K562 (cell line): ENCODE results near the gene DNAI7. TPM values are rescaled to one million over a fixed set of nuclear protein-coding genes. Genes with fewer than 3 reads are reported as not detected.

ENCODE experiments used
- ATAC-seq: fragments of 200-7000 bp; cut with Tn5 transposase; 3 replicates; pipeline ENCODE4 v1.9.1; 2020; ENCODE audit warnings: moderate library complexity
- BruUV-seq: library from RNA; stranded (reverse); fragments of 400-500 nt; replicated peaks from 2 replicates; lab custom pipeline; 2021; lab: Mats Ljungman, UMichigan
- CTCF ChIA-PET: fragments of 300-600 bp; formaldehyde crosslinking; extraction: SDS; loops from one replicate; lab custom pipeline; 2021; ENCODE audit warnings: low intra/inter-chr PET ratio; lab: Yijun Ruan, JAX
- POLR2A ChIA-PET: fragments of 300-600, 350-650 bp; sonication (Branson Sonifier 250); formaldehyde crosslinking; extraction: SDS; loops from one replicate; lab custom pipeline; 2021; ENCODE audit warnings: antibody characterized with exemption, inconsistent platforms; lab: Yijun Ruan, JAX
- DNase-seq, 4 experiments: peaks; one replicate each; pipeline versions ENCODE4 v3.0.0 to v3.0.0-alpha.2; 2011 to 2018; ENCODE audit warnings: low spot score in 3 of 4, mixed read lengths in 3 of 4; ENCODE audit errors: extremely low read depth in 1 of 4
- FAIRE-seq: peaks from 2 replicates; lab custom pipeline; 2011; peaks lifted over from hg19 to GRCh38; lab: Jason Lieb, UNC
- H2AFZ ChIP-seq: 2 replicates; pipeline ENCODE4 v1.6.0; 2011; ENCODE audit warnings: low read depth, low read length, control low read depth, inconsistent platforms
- H3K27ac ChIP-seq: fragments of 200-600 bp; 3 replicates; pipeline ENCODE4 v1.8.0; 2011; ENCODE audit warnings: low read depth, mild to moderate bottlenecking, control low read depth, inconsistent platforms, low read length, moderate library complexity, mixed read lengths; ENCODE audit errors: extremely low read depth
- H3K27me3 ChIP-seq, 2 experiments: fragments of 300-600 bp in 1 of 2; 2 replicates in 1 of 2; 3 replicates in 1 of 2; pipeline versions ENCODE4 v1.6.0 to v1.8.0; 2011; ENCODE audit warnings: inconsistent platforms in 2 of 2, low read length in 2 of 2, mild to moderate bottlenecking in 1 of 2, mixed read lengths in 1 of 2, moderate library complexity in 1 of 2; ENCODE audit not compliant: control insufficient read depth in 2 of 2, insufficient read depth in 2 of 2
- H3K36me3 ChIP-seq: fragments of 300-600 bp; 3 replicates; pipeline ENCODE4 v1.8.0; 2011; ENCODE audit warnings: mild to moderate bottlenecking, low read length, inconsistent platforms; ENCODE audit not compliant: control insufficient read depth, insufficient read depth
- H3K4me1 ChIP-seq, 2 experiments: fragments of 200-600 bp in 1 of 2; replicated peaks in 1 of 2; 2 replicates in 1 of 2; 3 replicates in 1 of 2; pipeline versions ENCODE4 v1.5.1 to v1.8.0; 2011; ENCODE audit warnings: inconsistent platforms in 2 of 2, low read length in 2 of 2, mild to moderate bottlenecking in 1 of 2, mixed read lengths in 1 of 2, moderate library complexity in 1 of 2; ENCODE audit not compliant: control insufficient read depth in 2 of 2, insufficient read depth in 2 of 2
- H3K4me2 ChIP-seq: 2 replicates; pipeline ENCODE4 v1.6.1; 2011; ENCODE audit warnings: low read length, control low read depth, inconsistent platforms, mixed read lengths; ENCODE audit not compliant: insufficient read depth
- H3K4me3 ChIP-seq: fragments of 200-600 bp; sonication (generic), shearing (Covaris generic); 2 replicates; pipeline ENCODE4 v1.5.1; 2016; ENCODE audit warnings: control low read depth, inconsistent platforms
- H3K79me2 ChIP-seq: fragments of 200-600 bp; 3 replicates; pipeline ENCODE4 v1.8.0; 2011; ENCODE audit warnings: low read length, inconsistent platforms; ENCODE audit not compliant: control insufficient read depth, insufficient read depth
- H3K9ac ChIP-seq, 2 experiments: 2 replicates each; pipeline versions ENCODE4 v1.6.0 to v1.6.1; 2011; ENCODE audit warnings: low read depth in 2 of 2, low read length in 2 of 2, control low read depth in 1 of 2, inconsistent platforms in 1 of 2, mild to moderate bottlenecking in 1 of 2, mixed read lengths in 1 of 2; ENCODE audit not compliant: insufficient read depth in 1 of 2
- H3K9me1 ChIP-seq: one replicate; pipeline ENCODE4 v1.6.0; 2011; ENCODE audit warnings: inconsistent platforms, mild to moderate bottlenecking, low read length, moderate library complexity; ENCODE audit not compliant: control insufficient read depth, insufficient read depth
- H3K9me3 ChIP-seq: replicated peaks from 2 replicates; pipeline ENCODE4 v1.5.1; 2011; ENCODE audit warnings: low read depth, low read length, inconsistent platforms; ENCODE audit not compliant: control insufficient read depth, insufficient read depth
- H4K20me1 ChIP-seq: replicated peaks from 2 replicates; pipeline ENCODE4 v1.6.1; 2011; ENCODE audit warnings: low read length, inconsistent platforms, mixed read lengths; ENCODE audit not compliant: control insufficient read depth, insufficient read depth
- DDX20 ChIP-seq: fragments of 450-650 bp; IDR thresholded peaks from 2 replicates; pipeline ENCODE4 v1.6.1; 2016; ENCODE audit warnings: missing genetic modification characterization, low read depth, mild to moderate bottlenecking, missing compliant biosample characterization, moderate library complexity
- HEY1 ChIP-seq: fragments of 250-450 bp; sonication (Bioruptor Pico); IDR thresholded peaks from 2 replicates; pipeline ENCODE4 v1.5.0; 2020; ENCODE audit warnings: mild to moderate bottlenecking, moderate library complexity, borderline replicate concordance
- JUND ChIP-seq, 2 experiments: IDR thresholded peaks; 2 replicates in 1 of 2; 3 replicates in 1 of 2; pipeline ENCODE4 v1.6.1; 2011; ENCODE audit warnings: borderline replicate concordance in 2 of 2, low read depth in 2 of 2, low read length in 2 of 2, improper control_type of control experiment in 1 of 2, missing biosample characterization in 1 of 2, missing genetic modification characterization in 1 of 2, missing genetic modification reagents in 1 of 2
- MECOM ChIP-seq: fragments of 250-450 bp; sonication (Bioruptor Pico); IDR thresholded peaks from 2 replicates; pipeline ENCODE4 v1.8.0; 2022; ENCODE audit warnings: inconsistent platforms
- PHB2 ChIP-seq: fragments of 450-650 bp; IDR thresholded peaks from 2 replicates; pipeline ENCODE4 v1.6.1; 2017; ENCODE audit warnings: low read depth
- SRSF1 ChIP-seq: fragments of 200-400 bp; formaldehyde crosslinking; IDR thresholded peaks from 2 replicates; pipeline ENCODE4 v1.6.1; 2017; ENCODE audit warnings: mild to moderate bottlenecking, low read depth, low read length, moderate library complexity
- ZNF23 ChIP-seq: fragments of 250-450 bp; sonication (Bioruptor Pico); IDR thresholded peaks from 2 replicates; pipeline ENCODE4 v1.4.0; 2020; ENCODE audit warnings: mild to moderate bottlenecking
- ZNF384 ChIP-seq: IDR thresholded peaks from 2 replicates; pipeline ENCODE4 v1.6.1; 2012; ENCODE audit warnings: low read depth, low read length, improper control_type of control experiment
- ZNF778 ChIP-seq: fragments of 450-650 bp; formaldehyde crosslinking; IDR thresholded peaks from 2 replicates; pipeline ENCODE4 v1.4.0; 2020; ENCODE audit warnings: mild to moderate bottlenecking, moderate library complexity
- WGBS: fragments of 100-300 bp; shearing (Covaris generic); methylation state at CpG from one replicate; pipeline ENCODE4 v1.1.6; 2016; ENCODE audit warnings: low coverage, mixed read lengths; ENCODE audit not compliant: insufficient coverage; ENCODE audit errors: missing lambda C conversion rate; 5-methylcytosine and 5-hydroxymethylcytosine counted together
- in situ Hi-C: fragments of 300-500 bp; cut with MboI; formaldehyde crosslinking; loops from 4 replicates; pipeline ENCODE4 v1.15.0; 2018; ENCODE audit warnings: inconsistent platforms, mixed read lengths
- intact Hi-C: fragments of 100-400 bp; cut with micrococcal nuclease; formaldehyde crosslinking; loops from 2 replicates; pipeline ENCODE4 v1.14.2; 2022
- polyA plus RNA-seq, 8 experiments: library from polyadenylated mRNA; depleted of rRNA in 4 of 8; stranded (reverse) in 5 of 8; unstranded in 3 of 8; fragments of >200 nt; fragmentation: Nextera tagmentation in 2 of 8; fragmentation: Illumina TruSeq in 1 of 8; extraction: Ambion mirVana in 2 of 8; extraction: Trizol in 1 of 8; gene quantifications; 2 replicates each; pipeline versions ENCODE4 v1.2.1 to v1.2.3, GENCODE V29; 2011 to 2014; ENCODE audit warnings: inconsistent platforms in 1 of 8, missing spikeins in 1 of 8
- total RNA-seq, 7 experiments: library from RNA; depleted of rRNA in 6 of 7; stranded (reverse); fragments of >200 nt in 6 of 7; fragmentation: Illumina TruSeq in 2 of 7; extraction: Trizol in 2 of 7; gene quantifications; 2 replicates each; pipeline versions ENCODE4 v1.2.1 to v1.2.3, GENCODE V29; 2011 to 2021; ENCODE audit warnings: low replicate concordance in 1 of 7
- TF ChIP-seq, protein P1 (sequence below): conservative IDR thresholded peaks from 2 replicates; pipeline ENCODE4 v1.6.1; 2011; ENCODE audit warnings: low read depth, mild to moderate bottlenecking, low read length; ENCODE audit not compliant: control insufficient read depth
- TF ChIP-seq, protein P2 (sequence below): sonication (generic); formaldehyde crosslinking; IDR thresholded peaks from 2 replicates; pipeline ENCODE4 v1.8.0; 2022; ENCODE audit warnings: mild to moderate bottlenecking, missing genetic modification reagents
- TF ChIP-seq, protein P3 (sequence below): fragments of 450-650 bp; formaldehyde crosslinking; IDR thresholded peaks from 2 replicates; pipeline ENCODE4 v1.4.0; 2020; ENCODE audit warnings: mild to moderate bottlenecking, moderate library complexity
- TF ChIP-seq, protein P4 (sequence below): fragments of 250-450 bp; sonication (Bioruptor Pico); IDR thresholded peaks from 2 replicates; pipeline ENCODE4 v1.8.0; 2021; ENCODE audit warnings: mild to moderate bottlenecking, moderate library complexity

DNAI7 gene
- total and polyA plus RNA-seq, 9 of the 15 experiments (the other 6 are each of a cell fraction or from before 2014, with no cell fraction given) = 0.06 to 0.76 (median 0.17) TPM; not detected in 1

DNA sequence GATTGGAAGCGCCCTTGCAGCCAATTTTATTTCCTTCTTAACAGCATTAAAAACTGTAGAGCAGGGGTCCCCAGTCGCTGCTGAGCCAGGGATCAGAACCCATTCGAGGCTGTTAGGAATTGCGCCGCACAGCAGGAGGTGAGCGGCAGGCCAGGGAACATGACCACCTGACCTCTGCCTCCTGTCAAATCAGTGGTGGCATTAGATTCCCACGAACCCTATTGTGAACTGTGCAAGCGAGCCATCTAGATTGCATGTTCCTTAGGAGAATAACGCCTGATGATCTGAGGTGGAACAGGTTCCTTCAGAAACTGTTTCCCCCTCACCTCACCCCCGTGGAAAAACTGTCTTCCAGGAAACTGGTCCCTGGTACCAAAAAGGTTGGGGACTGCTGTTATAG lies 107.4 kb downstream of the DNAI7 start (continued):
- no peak for TF ChIP-seq HEY1 (CRISPR knock-in tag)
- no peak for TF ChIP-seq ZNF23
- TF ChIP-seq SRSF1 = no peak
- TF ChIP-seq, protein P1, sequence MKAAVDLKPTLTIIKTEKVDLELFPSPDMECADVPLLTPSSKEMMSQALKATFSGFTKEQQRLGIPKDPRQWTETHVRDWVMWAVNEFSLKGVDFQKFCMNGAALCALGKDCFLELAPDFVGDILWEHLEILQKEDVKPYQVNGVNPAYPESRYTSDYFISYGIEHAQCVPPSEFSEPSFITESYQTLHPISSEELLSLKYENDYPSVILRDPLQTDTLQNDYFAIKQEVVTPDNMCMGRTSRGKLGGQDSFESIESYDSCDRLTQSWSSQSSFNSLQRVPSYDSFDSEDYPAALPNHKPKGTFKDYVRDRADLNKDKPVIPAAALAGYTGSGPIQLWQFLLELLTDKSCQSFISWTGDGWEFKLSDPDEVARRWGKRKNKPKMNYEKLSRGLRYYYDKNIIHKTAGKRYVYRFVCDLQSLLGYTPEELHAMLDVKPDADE = no peak

DNA sequence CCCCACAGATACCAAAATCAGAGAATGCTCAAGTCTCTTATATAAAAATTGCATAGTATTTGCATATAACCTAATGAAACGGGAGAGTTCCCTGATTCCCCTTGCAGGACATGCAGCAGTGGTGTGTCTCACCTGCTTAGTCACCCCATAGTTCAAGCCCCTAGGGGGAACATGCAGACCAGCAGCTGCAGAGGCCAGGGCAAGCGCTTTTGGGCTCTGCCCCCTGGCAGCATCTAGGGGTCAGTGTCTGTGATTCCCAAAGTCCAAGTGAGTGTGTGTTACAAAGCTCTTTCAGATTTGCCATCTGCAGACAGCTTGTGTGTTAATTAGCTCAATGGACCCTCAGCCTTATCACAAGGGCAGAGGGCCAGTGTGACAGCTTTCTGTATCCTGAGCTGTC lies 110.1 kb downstream of the DNAI7 start:
- intact Hi-C loops (no loop called here), in situ Hi-C loops (no loop called here)
- Histone ChIP-seq H3K9me3 (no peaks in the 10 kb centered on the region), H3K27ac (no peak overlapping the region), H3K79me2 (no peaks in the 10 kb centered on the region), H3K9ac (no peak overlapping the region), H2AFZ (no peak overlapping the region), H3K4me3 (no peak overlapping the region), H3K9me1 (no peaks in the 10 kb centered on the region), H3K4me1 (no peaks in the 10 kb centered on the region), H3K27me3 (peaks cover 0 to 6% of the 10 kb centered on the region in 2 experiments; a peak in 3 of 5 replicates), H3K4me2 (no peak overlapping the region), H4K20me1 (no peaks in the 10 kb centered on the region), H3K36me3 (no peaks in the 10 kb centered on the region)
- ATAC-seq = no peak
- ChIA-PET CTCF (no interaction called here), POLR2A (no interaction called here)
- 5% methylated on average over 2 of the region's 2 CpGs for WGBS
- DNase-seq = no peak
- BruUV-seq = no TSS peak
- no peak for FAIRE-seq
- TF ChIP-seq, protein P2, sequence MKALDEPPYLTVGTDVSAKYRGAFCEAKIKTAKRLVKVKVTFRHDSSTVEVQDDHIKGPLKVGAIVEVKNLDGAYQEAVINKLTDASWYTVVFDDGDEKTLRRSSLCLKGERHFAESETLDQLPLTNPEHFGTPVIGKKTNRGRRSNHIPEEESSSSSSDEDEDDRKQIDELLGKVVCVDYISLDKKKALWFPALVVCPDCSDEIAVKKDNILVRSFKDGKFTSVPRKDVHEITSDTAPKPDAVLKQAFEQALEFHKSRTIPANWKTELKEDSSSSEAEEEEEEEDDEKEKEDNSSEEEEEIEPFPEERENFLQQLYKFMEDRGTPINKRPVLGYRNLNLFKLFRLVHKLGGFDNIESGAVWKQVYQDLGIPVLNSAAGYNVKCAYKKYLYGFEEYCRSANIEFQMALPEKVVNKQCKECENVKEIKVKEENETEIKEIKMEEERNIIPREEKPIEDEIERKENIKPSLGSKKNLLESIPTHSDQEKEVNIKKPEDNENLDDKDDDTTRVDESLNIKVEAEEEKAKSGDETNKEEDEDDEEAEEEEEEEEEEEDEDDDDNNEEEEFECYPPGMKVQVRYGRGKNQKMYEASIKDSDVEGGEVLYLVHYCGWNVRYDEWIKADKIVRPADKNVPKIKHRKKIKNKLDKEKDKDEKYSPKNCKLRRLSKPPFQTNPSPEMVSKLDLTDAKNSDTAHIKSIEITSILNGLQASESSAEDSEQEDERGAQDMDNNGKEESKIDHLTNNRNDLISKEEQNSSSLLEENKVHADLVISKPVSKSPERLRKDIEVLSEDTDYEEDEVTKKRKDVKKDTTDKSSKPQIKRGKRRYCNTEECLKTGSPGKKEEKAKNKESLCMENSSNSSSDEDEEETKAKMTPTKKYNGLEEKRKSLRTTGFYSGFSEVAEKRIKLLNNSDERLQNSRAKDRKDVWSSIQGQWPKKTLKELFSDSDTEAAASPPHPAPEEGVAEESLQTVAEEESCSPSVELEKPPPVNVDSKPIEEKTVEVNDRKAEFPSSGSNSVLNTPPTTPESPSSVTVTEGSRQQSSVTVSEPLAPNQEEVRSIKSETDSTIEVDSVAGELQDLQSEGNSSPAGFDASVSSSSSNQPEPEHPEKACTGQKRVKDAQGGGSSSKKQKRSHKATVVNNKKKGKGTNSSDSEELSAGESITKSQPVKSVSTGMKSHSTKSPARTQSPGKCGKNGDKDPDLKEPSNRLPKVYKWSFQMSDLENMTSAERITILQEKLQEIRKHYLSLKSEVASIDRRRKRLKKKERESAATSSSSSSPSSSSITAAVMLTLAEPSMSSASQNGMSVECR = no peak
- TF ChIP-seq, protein P3, sequence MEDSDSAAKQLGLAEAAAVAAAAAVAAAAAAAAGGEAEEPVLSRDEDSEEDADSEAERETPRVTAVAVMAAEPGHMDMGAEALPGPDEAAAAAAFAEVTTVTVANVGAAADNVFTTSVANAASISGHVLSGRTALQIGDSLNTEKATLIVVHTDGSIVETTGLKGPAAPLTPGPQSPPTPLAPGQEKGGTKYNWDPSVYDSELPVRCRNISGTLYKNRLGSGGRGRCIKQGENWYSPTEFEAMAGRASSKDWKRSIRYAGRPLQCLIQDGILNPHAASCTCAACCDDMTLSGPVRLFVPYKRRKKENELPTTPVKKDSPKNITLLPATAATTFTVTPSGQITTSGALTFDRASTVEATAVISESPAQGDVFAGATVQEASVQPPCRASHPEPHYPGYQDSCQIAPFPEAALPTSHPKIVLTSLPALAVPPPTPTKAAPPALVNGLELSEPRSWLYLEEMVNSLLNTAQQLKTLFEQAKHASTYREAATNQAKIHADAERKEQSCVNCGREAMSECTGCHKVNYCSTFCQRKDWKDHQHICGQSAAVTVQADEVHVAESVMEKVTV (CRISPR knock-in tag) = no peak
- no peak for TF ChIP-seq ZNF384
- TF ChIP-seq JUND (IDR thresholded peaks at IDR 0.05; ENCODE audit: borderline replicate concordance, low read depth, low read length) = no peak
- TF ChIP-seq JUND (tag; IDR thresholded peaks at IDR 0.05; ENCODE audit: borderline replicate concordance, low read depth, low read length) = no peak
- no peak for TF ChIP-seq MECOM (CRISPR knock-in tag)
- TF ChIP-seq ZNF778 (CRISPR knock-in tag) = no peak
- TF ChIP-seq PHB2 = no peak
- TF ChIP-seq, protein P4, sequence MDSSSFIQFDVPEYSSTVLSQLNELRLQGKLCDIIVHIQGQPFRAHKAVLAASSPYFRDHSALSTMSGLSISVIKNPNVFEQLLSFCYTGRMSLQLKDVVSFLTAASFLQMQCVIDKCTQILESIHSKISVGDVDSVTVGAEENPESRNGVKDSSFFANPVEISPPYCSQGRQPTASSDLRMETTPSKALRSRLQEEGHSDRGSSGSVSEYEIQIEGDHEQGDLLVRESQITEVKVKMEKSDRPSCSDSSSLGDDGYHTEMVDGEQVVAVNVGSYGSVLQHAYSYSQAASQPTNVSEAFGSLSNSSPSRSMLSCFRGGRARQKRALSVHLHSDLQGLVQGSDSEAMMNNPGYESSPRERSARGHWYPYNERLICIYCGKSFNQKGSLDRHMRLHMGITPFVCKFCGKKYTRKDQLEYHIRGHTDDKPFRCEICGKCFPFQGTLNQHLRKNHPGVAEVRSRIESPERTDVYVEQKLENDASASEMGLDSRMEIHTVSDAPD = no peak
- TF ChIP-seq DDX20 (tag) = no peak
